NCI-H2171 (cell line): ENCODE results near the gene TAF4B.
"Not testable (repeated sequence)": the region's sequence is repeated elsewhere in the genome, so short reads cannot be mapped to it uniquely, and the experiment has no call there.

Source experiments
- DNase-seq: peaks from one replicate; lab custom pipeline; 2025; lab: John Stamatoyannopoulos, UW

Gene TAF4B

GRCh38 chr18:26238718-26239117, 12.5 kb downstream of the TAF4B start:
- not testable (repeated sequence) for DNase-seq

GRCh38 chr18:26242392-26242791, 16.1 kb downstream of the TAF4B start:
- DNase-seq: not testable (repeated sequence)

DNA sequence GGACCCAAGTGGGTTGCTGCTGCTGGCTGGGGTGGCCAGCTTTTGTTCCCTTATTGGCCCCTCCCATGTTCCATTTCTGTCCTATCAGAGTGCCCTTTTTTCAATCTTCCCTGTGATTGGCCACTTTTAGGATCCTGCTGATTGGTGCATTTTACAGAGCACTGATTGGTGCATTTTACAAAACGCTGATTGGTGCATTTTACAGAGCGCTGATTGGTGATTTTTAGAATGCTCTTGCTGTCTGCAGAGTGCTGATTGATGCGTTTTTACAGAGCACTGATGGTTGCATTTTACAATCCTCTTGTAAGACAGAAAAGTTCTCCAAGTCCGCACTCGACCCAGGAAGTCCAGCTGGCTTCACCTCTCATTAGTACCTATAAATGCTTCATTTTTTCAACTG, 19.2 kb downstream of the TAF4B start:
- not testable (repeated sequence) for DNase-seq

DNA sequence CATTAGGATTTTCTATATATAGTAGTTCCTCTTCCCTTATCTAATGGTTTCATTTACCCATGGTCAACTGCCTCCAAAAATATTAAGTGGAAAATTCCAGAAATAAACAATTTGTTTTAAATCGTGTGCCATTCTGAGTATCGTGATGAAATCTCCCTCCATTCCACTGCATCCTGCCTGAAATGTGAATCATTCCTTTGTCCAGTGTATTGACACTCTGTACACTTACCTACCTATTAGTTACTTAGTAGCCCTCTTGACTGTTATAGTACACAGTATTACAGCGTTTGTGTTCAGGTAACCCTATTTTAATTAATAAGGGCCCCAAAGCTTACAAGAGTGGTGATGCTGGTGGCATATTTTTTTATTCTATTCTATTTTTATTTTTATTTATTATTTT, 26.2 kb downstream of the TAF4B start:
- DNase-seq: no peak

GRCh38 chr18:26254808-26255207, 28.6 kb downstream of the TAF4B start:
- DNase-seq: not testable (repeated sequence)

- no peak for DNase-seq
Measured at GRCh38 chr18:26255695-26256622, 29.7 kb downstream of the TAF4B start.

DNA sequence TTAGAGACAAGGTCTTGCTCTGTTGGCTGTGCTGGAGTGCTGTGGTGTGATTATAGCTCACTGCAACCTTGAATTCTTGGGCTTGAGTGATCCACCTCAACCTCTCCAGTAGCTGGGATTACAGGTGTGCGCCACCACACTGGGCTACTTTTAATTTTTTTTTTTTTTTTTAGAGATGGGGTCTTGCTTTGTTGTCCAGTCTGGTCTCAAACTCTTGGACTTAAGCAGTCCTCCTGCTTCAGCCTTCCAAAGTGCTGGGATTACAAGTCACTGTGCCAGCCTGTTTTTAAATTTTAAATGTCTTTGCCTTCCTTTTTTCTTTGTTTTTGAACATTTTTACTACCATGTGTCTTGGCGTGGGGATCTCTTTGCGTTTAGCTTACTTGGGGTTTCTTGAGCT, 32.5 kb downstream of the TAF4B start:
- DNase-seq: no peak

- DNase-seq: not testable (repeated sequence)
Measured at GRCh38 chr18:26259416-26259815, 33.2 kb downstream of the TAF4B start.

DNA sequence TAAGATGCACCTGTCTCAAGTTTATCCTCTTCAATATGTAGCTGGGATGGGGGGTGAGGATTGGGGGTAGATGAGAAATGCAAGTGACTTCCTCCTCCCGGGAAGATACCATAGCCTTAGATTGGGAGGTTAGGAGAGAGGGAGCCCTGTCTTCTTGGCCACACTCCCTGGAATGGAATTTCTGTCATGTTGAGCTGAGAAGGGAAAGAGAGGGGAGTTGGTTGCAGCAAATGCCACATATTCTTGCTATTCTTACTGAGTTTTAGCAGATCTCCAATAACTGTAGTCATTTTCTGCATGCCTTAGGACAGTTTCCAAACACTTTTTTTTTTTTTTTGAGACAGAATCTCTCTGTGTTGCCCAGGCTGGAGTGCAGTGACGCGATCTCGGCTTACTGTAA, 35.9 kb downstream of the TAF4B start:
- no peak for DNase-seq

- DNase-seq: no peak
Measured at GRCh38 chr18:26267357-26267930, 41.2 kb downstream of the TAF4B start.

GRCh38 chr18:26268454-26268853, 42.2 kb downstream of the TAF4B start:
- DNase-seq: no peak

GRCh38 chr18:26271917-26272549, 45.8 kb downstream of the TAF4B start:
- DNase-seq: no peak

- no peak for DNase-seq
Measured at GRCh38 chr18:26277374-26277773, 51.1 kb downstream of the TAF4B start.

GRCh38 chr18:26279428-26279827, 53.2 kb downstream of the TAF4B start:
- no peak for DNase-seq

DNA sequence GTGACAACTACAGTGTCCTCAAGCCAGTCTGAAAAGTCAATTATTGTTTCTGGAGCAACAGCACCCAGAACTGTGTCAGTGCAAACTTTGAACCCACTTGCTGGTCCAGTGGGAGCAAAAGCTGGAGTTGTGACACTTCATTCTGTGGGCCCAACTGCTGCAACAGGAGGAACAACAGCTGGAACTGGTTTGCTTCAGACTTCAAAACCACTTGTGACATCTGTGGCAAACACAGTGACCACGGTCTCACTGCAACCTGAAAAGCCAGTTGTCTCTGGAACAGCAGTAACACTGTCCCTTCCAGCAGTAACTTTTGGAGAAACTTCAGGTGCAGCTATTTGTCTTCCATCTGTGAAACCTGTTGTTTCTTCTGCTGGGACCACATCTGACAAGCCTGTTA, 59.8 kb downstream of the TAF4B start:
- no peak for DNase-seq

DNA sequence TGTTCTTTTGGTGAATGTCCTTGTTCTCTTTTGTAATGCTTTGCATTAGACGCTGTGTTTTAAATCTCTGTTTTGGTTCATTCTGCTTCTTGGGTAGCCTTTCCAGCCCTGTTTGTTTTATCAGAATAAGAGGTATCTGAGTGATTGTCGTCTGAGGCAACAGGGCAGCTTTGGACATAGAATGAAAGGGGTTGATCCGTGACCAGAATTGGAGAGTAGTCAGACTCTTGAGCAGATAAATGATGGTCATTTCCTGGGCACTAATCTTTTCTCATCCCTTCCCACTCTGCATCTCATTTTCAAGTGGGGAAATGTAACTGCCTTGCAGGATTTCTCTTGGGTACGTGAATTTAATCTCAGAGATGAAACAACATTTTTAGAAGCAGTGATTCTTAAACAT, 61.4 kb downstream of the TAF4B start:
- DNase-seq: no peak

- DNase-seq: no peak
Measured at GRCh38 chr18:26290385-26290784, 64.1 kb downstream of the TAF4B start.

- DNase-seq: no peak
Measured at GRCh38 chr18:26293982-26294381, 67.7 kb downstream of the TAF4B start.

- no peak for DNase-seq
Measured at GRCh38 chr18:26298107-26298506, 71.9 kb downstream of the TAF4B start.

DNA sequence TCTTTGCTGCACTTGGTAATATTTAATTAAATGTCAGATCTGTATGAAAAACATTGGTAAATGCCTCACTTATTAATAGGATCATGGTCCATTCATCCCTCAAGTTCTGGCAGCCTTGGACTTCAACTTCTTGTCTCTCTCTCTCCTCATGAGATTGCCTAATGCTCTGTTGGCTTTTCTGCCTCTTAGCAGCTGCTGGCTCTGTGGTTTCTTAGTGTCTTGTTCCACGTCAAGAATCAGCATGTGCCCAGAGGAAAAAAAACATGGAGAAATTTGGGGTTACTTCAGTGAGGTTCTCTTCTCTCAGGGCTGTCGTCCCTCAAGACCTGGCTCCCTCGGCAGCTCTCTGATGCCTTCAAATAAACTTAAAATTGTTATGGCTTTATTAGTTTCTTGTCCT, 75.4 kb downstream of the TAF4B start:
- DNase-seq: no peak

DNA sequence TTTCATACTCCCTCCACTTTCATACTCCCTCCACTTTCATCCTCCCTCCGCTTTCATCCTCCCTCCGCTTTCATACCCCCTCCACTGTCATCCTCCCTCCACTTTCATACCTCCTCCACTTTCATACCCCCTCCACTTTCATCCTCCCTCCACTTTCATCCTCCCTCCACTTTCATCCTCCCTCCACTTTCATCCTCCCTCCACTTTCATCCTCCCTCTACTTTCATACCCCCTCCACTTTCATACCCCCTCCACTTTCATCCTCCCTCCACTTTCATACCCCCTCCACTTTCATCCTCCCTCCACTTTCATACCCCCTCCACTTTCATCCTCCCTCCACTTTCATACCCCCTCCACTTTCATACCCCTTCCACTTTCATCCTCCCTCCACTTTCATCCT, 77.0 kb downstream of the TAF4B start:
- not testable (repeated sequence) for DNase-seq

DNA sequence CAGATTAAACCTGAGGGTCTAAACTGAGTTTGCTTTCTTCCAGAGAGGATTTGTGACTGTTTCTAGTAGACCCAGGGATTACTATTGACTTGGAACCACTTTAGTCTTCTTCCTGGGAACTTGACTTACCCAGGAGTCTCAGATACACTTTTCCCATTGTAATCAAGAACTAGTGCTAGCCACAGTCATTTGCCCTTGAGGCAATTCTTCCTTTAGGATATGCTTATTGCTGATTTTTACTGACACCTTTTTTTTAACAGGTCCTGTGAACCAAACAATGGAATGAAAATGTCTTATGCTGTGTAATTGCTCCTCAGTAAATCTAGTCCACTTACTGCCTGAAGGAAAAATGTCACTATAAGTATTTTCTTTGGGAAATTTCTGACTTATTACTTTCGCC, 78.3 kb downstream of the TAF4B start:
- DNase-seq: no peak

DNA sequence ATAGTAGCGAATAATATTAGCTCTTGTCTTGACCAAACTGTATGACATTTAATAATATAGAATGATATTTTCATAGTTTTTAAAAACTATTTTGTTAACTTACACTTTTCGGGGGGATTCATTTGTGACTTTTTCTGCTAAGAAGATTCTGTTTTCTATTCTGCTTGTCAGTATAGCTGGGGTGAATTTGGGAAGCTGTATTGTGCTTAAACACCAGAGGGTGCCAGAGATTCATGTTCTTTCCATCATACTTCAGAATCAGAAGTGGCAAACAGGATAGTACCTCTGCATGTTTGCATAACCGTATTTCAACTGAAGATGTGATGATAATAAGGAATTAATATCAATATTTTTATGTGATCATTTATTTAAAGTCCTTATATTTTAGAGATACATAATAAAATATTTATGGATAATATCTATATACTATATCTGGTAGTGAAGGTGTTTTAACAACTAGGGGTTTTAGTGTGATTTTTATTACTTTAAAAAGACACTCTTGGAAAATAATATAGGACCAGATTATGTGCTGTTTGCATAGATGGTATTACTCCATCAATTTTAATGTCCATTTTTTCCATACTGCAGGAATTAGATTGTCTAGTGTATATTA, 81.0 kb downstream of the TAF4B start:
- DNase-seq: peak; percentile 26
